ENCODE results near the gene PDE3A.

PDE3A gene

DNA sequence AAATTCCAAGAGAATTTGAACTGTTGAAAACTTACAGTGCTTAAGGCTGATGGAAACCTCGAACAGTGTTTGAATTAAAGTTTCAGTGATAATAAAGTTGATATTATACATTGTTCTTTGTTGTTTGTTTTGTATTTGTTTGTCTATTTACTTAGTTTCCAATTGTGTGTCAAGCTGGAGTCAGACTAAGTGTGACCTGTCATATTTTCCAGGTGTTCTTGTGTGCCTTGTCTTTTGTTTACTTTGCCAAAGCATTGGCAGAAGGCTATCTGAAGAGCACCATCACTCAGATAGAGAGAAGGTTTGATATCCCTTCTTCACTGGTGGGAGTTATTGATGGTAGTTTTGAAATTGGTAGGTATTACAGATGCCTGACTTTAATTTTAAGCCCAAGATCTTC lies 332.8 kb downstream of the PDE3A start:
- Histone ChIP-seq H3K4me3 (ENCODE audit: low read depth, low read length) (no peak overlapping the region), H3K27me3 (ENCODE audit: control insufficient read depth, insufficient read depth, low read length) (no peaks in the 10 kb centered on the region), H3K27ac (ENCODE audit: low read depth, low read length) (no peak overlapping the region), H3K4me1 (ENCODE audit: control insufficient read depth, insufficient read depth, low read length) (peaks cover 7% of the 10 kb centered on the region; the same call in 1 of the 2 replicates), H3K9me3 (ENCODE audit: control insufficient read depth, insufficient read depth, low read depth, low read length) (no peaks in the 10 kb centered on the region), H3K36me3 (ENCODE audit: control insufficient read depth, insufficient read depth, low read length) (no peaks in the 10 kb centered on the region), H3K9ac (ENCODE audit: low read length) (no peak overlapping the region)

DNA sequence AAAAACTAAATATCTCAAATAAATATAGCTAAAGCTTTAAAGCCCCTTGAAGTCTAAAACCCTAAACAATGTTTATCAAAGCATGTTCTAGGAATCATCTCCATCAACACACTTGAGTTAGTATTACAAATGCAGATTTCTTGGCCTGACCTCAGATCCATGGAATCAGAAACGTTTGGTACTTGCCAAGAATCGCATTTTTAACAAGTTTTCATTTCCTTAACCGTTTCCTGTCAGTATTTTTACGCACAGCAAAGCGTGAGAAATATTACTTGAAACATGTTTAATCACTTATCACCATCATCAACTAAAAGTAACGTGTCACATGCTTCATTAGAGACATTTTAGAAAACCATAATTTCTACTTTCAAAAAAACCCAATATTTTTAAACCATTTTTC lies 336.5 kb downstream of the PDE3A start:
- no peaks in the 10 kb centered on the region for H3K4me1 ChIP-seq (ENCODE audit: control insufficient read depth, insufficient read depth, low read length)

GRCh38 chr12:20711846-20712245 lies 343.5 kb downstream of the PDE3A start:
- no peaks in the 10 kb centered on the region for H3K9me3 ChIP-seq (ENCODE audit: control insufficient read depth, insufficient read depth, low read depth, low read length)
- H3K4me1 ChIP-seq (ENCODE audit: control insufficient read depth, insufficient read depth, low read length): peaks cover 7% of the 10 kb centered on the region; the same call in 1 of the 2 replicates
- H3K9ac ChIP-seq (ENCODE audit: low read length): no peak overlapping the region
- H3K27me3 ChIP-seq (ENCODE audit: control insufficient read depth, insufficient read depth, low read length): no peaks in the 10 kb centered on the region
- H3K4me3 ChIP-seq (ENCODE audit: low read depth, low read length): no peak overlapping the region
- H3K27ac ChIP-seq (ENCODE audit: low read depth, low read length): no peak overlapping the region
- H3K36me3 ChIP-seq (ENCODE audit: control insufficient read depth, insufficient read depth, low read length): no peaks in the 10 kb centered on the region

More for the DNA sequence above, 336.5 kb downstream of the PDE3A start:
- H3K4me3 ChIP-seq (ENCODE audit: low read depth, low read length): no peak overlapping the region
- H3K36me3 ChIP-seq (ENCODE audit: control insufficient read depth, insufficient read depth, low read length): no peaks in the 10 kb centered on the region
- no peaks in the 10 kb centered on the region for H3K9me3 ChIP-seq (ENCODE audit: control insufficient read depth, insufficient read depth, low read depth, low read length)
- H3K27me3 ChIP-seq (ENCODE audit: control insufficient read depth, insufficient read depth, low read length): no peaks in the 10 kb centered on the region
- no peak overlapping the region for H3K27ac ChIP-seq (ENCODE audit: low read depth, low read length)
- H3K9ac ChIP-seq (ENCODE audit: low read length): no peak overlapping the region

DNA sequence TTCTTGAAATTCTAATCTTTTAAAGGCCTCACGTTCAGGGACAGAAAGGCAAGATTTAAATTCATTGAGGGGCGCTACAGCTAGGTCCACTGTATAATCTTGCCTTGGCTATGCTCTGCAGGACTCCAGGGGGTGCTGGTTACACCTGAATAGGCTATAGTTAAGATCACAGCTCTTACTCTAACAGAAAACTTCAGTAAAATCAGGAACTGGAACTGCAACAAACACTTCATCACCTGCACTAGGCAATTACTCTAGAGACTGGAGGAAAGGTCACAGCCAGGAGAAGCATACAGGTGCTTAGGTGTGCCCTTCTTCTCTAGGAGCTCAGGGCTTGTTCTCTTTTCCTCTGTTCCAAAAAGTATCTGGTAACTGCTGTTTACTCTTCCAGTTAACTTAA lies 347.7 kb downstream of the PDE3A start:
- Histone ChIP-seq H3K9me3 (ENCODE audit: control insufficient read depth, insufficient read depth, low read depth, low read length) (no peaks in the 10 kb centered on the region), H3K4me3 (ENCODE audit: low read depth, low read length) (no peak overlapping the region), H3K36me3 (ENCODE audit: control insufficient read depth, insufficient read depth, low read length) (no peaks in the 10 kb centered on the region), H3K4me1 (ENCODE audit: control insufficient read depth, insufficient read depth, low read length) (peaks cover 7% of the 10 kb centered on the region; the same call in 1 of the 2 replicates), H3K27me3 (ENCODE audit: control insufficient read depth, insufficient read depth, low read length) (no peaks in the 10 kb centered on the region), H3K27ac (ENCODE audit: low read depth, low read length) (no peak overlapping the region), H3K9ac (ENCODE audit: low read length) (no peak overlapping the region)

- H3K9me3 ChIP-seq (ENCODE audit: control insufficient read depth, insufficient read depth, low read depth, low read length): no peaks in the 10 kb centered on the region
- H3K27me3 ChIP-seq (ENCODE audit: control insufficient read depth, insufficient read depth, low read length): no peaks in the 10 kb centered on the region
- H3K27ac ChIP-seq (ENCODE audit: low read depth, low read length): no peak overlapping the region
- peaks cover 7% of the 10 kb centered on the region; the same call in 1 of the 2 replicates for H3K4me1 ChIP-seq (ENCODE audit: control insufficient read depth, insufficient read depth, low read length)
- no peak overlapping the region for H3K4me3 ChIP-seq (ENCODE audit: low read depth, low read length)
- H3K9ac ChIP-seq (ENCODE audit: low read length): no peak overlapping the region
- H3K36me3 ChIP-seq (ENCODE audit: control insufficient read depth, insufficient read depth, low read length): no peaks in the 10 kb centered on the region
Observed at GRCh38 chr12:20716985-20717384, 348.6 kb downstream of the PDE3A start.

DNA sequence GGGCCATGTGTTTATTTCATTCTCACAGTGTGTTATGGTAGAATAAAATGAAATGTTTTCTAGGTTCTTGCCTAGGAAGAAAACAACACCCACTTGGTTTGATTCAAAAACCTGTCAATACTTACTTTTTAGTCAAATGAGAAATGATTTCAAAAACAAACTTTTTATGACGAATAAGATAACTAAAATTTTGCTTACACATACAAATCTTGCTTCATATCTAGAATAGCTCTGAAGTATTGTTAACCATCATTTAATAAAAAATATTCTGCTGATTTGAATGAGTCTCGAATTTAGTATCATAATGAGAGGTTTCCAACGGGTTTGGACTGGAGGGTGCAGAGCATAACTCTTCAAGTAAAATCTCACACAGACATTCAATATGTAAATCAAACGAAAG lies 350.0 kb downstream of the PDE3A start:
- Histone ChIP-seq H3K4me1 (ENCODE audit: control insufficient read depth, insufficient read depth, low read length) (peaks cover 7% of the 10 kb centered on the region; the same call in 1 of the 2 replicates), H3K36me3 (ENCODE audit: control insufficient read depth, insufficient read depth, low read length) (no peaks in the 10 kb centered on the region), H3K9me3 (ENCODE audit: control insufficient read depth, insufficient read depth, low read depth, low read length) (no peaks in the 10 kb centered on the region), H3K4me3 (ENCODE audit: low read depth, low read length) (no peak overlapping the region), H3K27ac (ENCODE audit: low read depth, low read length) (no peak overlapping the region), H3K9ac (ENCODE audit: low read length) (no peak overlapping the region), H3K27me3 (ENCODE audit: control insufficient read depth, insufficient read depth, low read length) (no peaks in the 10 kb centered on the region)

DNA sequence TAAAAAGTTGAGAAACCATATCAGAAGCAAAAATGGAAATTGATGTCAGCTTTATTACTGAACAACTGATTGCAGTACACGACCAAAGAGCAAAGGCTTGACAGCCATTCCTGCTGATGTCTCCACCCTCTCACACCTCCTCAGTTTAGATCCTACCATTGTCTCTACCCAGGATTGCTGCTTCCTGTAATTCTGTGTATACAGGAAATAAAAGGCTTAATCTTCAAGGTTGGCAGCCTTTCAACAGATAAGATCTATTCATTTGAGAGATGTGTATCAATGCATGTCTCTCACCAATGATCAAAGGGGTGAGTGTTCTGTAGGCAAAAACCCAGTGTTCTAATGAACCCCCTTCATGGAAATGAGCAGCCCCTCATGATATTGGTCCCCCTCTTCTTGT lies 353.8 kb downstream of the PDE3A start:
- no peaks in the 10 kb centered on the region for H3K36me3 ChIP-seq (ENCODE audit: control insufficient read depth, insufficient read depth, low read length)
- H3K9ac ChIP-seq (ENCODE audit: low read length): no peak overlapping the region
- H3K27me3 ChIP-seq (ENCODE audit: control insufficient read depth, insufficient read depth, low read length): no peaks in the 10 kb centered on the region
- no peak overlapping the region for H3K27ac ChIP-seq (ENCODE audit: low read depth, low read length)
- no peaks in the 10 kb centered on the region for H3K9me3 ChIP-seq (ENCODE audit: control insufficient read depth, insufficient read depth, low read depth, low read length)
- H3K4me1 ChIP-seq (ENCODE audit: control insufficient read depth, insufficient read depth, low read length): no peaks in the 10 kb centered on the region
- H3K4me3 ChIP-seq (ENCODE audit: low read depth, low read length): no peak overlapping the region

DNA sequence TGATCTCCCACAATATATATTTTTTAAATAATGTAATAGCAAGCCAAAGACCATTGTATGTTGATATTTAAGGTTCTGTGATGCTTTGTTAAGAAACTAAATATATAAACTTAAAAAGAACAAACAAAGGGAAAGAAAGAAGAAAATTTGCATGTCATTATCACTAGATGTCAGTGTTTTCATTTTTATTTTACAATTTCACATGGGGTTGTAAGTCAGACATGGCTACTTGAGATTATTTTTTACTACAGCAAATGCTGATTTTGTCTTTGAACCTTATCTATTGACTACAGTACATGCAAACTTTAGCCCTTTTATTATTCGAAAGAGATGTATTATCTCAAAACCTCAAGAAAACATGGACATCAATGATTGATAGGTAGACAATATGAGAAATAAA lies 362.9 kb downstream of the PDE3A start:
- Histone ChIP-seq H3K27me3 (ENCODE audit: control insufficient read depth, insufficient read depth, low read length) (no peaks in the 10 kb centered on the region), H3K27ac (ENCODE audit: low read depth, low read length) (no peak overlapping the region), H3K9me3 (ENCODE audit: control insufficient read depth, insufficient read depth, low read depth, low read length) (no peaks in the 10 kb centered on the region), H3K4me1 (ENCODE audit: control insufficient read depth, insufficient read depth, low read length) (no peaks in the 10 kb centered on the region), H3K4me3 (ENCODE audit: low read depth, low read length) (no peak overlapping the region), H3K36me3 (ENCODE audit: control insufficient read depth, insufficient read depth, low read length) (no peaks in the 10 kb centered on the region), H3K9ac (ENCODE audit: low read length) (no peak overlapping the region)
